A549 (cell line): ENCODE measurements around the gene MYLK.

ENCODE experiments used
- CTCF ChIP-seq: fragments of >200 bp; sonication (Bioruptor Twin); formaldehyde crosslinking; IDR thresholded peaks from 3 replicates; pipeline ENCODE4 v1.5.1; 2016
- EP300 ChIP-seq, 2 experiments: fragments of >200 bp; sonication (Bioruptor Twin); formaldehyde crosslinking; IDR thresholded peaks; 2 replicates in 1 of 2; 3 replicates in 1 of 2; pipeline ENCODE4 v1.6.1; 2016 to 2017
- MYC ChIP-seq: IDR thresholded peaks from 2 replicates; pipeline ENCODE4 v1.6.1; 2012; ENCODE audit warnings: mild to moderate bottlenecking, inconsistent platforms, low read length, improper control_type of control experiment, borderline replicate concordance
- NR3C1 ChIP-seq: fragments of >200 bp; sonication (Bioruptor Twin); formaldehyde crosslinking; IDR thresholded peaks from 3 replicates; pipeline ENCODE4 v1.6.1; 2017
- POLR2A ChIP-seq: IDR thresholded peaks from 2 replicates; pipeline ENCODE4 v1.6.1; 2012; ENCODE audit warnings: mild to moderate bottlenecking, low read length

- TF ChIP-seq CTCF: no peak
- no peak for TF ChIP-seq EP300 (IDR thresholded peaks at IDR 0.05)
- no peak for TF ChIP-seq MYC
- TF ChIP-seq NR3C1: no peak
- TF ChIP-seq POLR2A: no peak
Observed at GRCh38 chr3:123623346-123623880, 260.7 kb downstream of the MYLK start.
